ENCODE results near the gene ANXA6.

- no peak for TF ChIP-seq CTCF (IDR thresholded peaks at IDR 0.05; ENCODE audit: insufficient read depth, low read length)
- TF ChIP-seq, protein P1, sequence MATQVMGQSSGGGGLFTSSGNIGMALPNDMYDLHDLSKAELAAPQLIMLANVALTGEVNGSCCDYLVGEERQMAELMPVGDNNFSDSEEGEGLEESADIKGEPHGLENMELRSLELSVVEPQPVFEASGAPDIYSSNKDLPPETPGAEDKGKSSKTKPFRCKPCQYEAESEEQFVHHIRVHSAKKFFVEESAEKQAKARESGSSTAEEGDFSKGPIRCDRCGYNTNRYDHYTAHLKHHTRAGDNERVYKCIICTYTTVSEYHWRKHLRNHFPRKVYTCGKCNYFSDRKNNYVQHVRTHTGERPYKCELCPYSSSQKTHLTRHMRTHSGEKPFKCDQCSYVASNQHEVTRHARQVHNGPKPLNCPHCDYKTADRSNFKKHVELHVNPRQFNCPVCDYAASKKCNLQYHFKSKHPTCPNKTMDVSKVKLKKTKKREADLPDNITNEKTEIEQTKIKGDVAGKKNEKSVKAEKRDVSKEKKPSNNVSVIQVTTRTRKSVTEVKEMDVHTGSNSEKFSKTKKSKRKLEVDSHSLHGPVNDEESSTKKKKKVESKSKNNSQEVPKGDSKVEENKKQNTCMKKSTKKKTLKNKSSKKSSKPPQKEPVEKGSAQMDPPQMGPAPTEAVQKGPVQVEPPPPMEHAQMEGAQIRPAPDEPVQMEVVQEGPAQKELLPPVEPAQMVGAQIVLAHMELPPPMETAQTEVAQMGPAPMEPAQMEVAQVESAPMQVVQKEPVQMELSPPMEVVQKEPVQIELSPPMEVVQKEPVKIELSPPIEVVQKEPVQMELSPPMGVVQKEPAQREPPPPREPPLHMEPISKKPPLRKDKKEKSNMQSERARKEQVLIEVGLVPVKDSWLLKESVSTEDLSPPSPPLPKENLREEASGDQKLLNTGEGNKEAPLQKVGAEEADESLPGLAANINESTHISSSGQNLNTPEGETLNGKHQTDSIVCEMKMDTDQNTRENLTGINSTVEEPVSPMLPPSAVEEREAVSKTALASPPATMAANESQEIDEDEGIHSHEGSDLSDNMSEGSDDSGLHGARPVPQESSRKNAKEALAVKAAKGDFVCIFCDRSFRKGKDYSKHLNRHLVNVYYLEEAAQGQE (IDR thresholded peaks at IDR 0.05; ENCODE audit: insufficient replicate concordance, low read depth) = no peak
These were observed 11.5 kb downstream of the ANXA6 start for GRCh38 chr5:151146061-151146460.
